GM12878 (cell line): ENCODE data around the gene GRB10. TPM values are rescaled to one million over a fixed set of nuclear protein-coding genes. Genes with fewer than 3 reads are reported as not detected.

Experiments used
- ATAC-seq: fragments of 200-7000 bp; cut with Tn5 transposase; 3 replicates; pipeline ENCODE4 v1.9.1; 2020; ENCODE audit warnings: mild to moderate bottlenecking, moderate library complexity
- BruUV-seq: library from RNA; stranded (reverse); fragments of 400-500 nt; replicated peaks from 2 replicates; lab custom pipeline; 2021; lab: Mats Ljungman, UMichigan
- CTCF ChIA-PET: fragments of 300-600 bp; sonication (Branson Sonifier 250); formaldehyde crosslinking; extraction: SDS; loops from one replicate; lab custom pipeline; 2021; ENCODE audit warnings: inconsistent platforms; lab: Yijun Ruan, JAX
- POLR2A ChIA-PET: fragments of 350-600 bp; formaldehyde crosslinking; extraction: SDS; loops from one replicate; lab custom pipeline; 2021; ENCODE audit warnings: inconsistent platforms; lab: Charles Lee
- RAD21 ChIA-PET: fragments of 300-600 bp; sonication (Branson Sonifier 250); formaldehyde crosslinking; loops from one replicate; lab custom pipeline; 2023; ENCODE audit warnings: antibody characterized with exemption; ENCODE audit not compliant: unreplicated experiment; lab: Charles Lee
- SMC1A ChIA-PET: fragments of 300-600 bp; sonication (Branson Sonifier 250); formaldehyde crosslinking; loops from one replicate; lab custom pipeline; 2023; ENCODE audit not compliant: unreplicated experiment, uncharacterized antibody; lab: Charles Lee
- DNase-seq: peaks from one replicate; pipeline ENCODE4 v3.0.0-alpha.2; 2011; ENCODE audit warnings: low read depth, low spot score
- FAIRE-seq: peaks from 3 replicates; lab custom pipeline; 2011; peaks lifted over from hg19 to GRCh38; lab: Jason Lieb, UNC
- H2AFZ ChIP-seq: 2 replicates; pipeline ENCODE4 v1.6.0; 2011; ENCODE audit warnings: low read depth, low read length, control low read depth; ENCODE audit not compliant: control insufficient read depth
- H3K27ac ChIP-seq: 2 replicates; pipeline ENCODE4 v1.5.1; 2011; ENCODE audit warnings: control low read depth; ENCODE audit not compliant: control insufficient read depth, insufficient read depth
- H3K27me3 ChIP-seq, 2 experiments: replicated peaks in 1 of 2; 2 replicates each; pipeline versions ENCODE4 v1.6.0 to v1.6.1; 2011; ENCODE audit warnings: low read length in 1 of 2; ENCODE audit not compliant: control insufficient read depth in 2 of 2, insufficient read depth in 2 of 2
- H3K36me3 ChIP-seq, 2 experiments: 2 replicates each; pipeline ENCODE4 v1.5.1; 2011; ENCODE audit warnings: low read length in 1 of 2; ENCODE audit not compliant: control insufficient read depth in 2 of 2, insufficient read depth in 2 of 2
- H3K4me1 ChIP-seq: 2 replicates; pipeline ENCODE4 v1.6.1; 2011; ENCODE audit warnings: mild to moderate bottlenecking, low read length, moderate library complexity, mixed read lengths; ENCODE audit not compliant: control insufficient read depth, insufficient read depth
- H3K4me2 ChIP-seq: 2 replicates; pipeline ENCODE4 v1.6.0; 2011; ENCODE audit warnings: control low read depth; ENCODE audit not compliant: control insufficient read depth, insufficient read depth
- H3K4me3 ChIP-seq: fragments of 200-600 bp; sonication (generic); 2 replicates; pipeline ENCODE4 v1.5.1; 2016
- H3K79me2 ChIP-seq: 2 replicates; pipeline ENCODE4 v1.6.0; 2011; ENCODE audit warnings: low read length; ENCODE audit not compliant: control insufficient read depth, insufficient read depth
- H3K9ac ChIP-seq: 2 replicates; pipeline ENCODE4 v1.8.0; 2011; ENCODE audit warnings: low read length, control low read depth, mixed read lengths; ENCODE audit not compliant: control insufficient read depth, insufficient read depth
- H3K9me3 ChIP-seq: replicated peaks from 3 replicates; pipeline ENCODE4 v1.5.1; 2011; ENCODE audit warnings: mild to moderate bottlenecking, low read length; ENCODE audit not compliant: control insufficient read depth, insufficient read depth
- H4K20me1 ChIP-seq: 2 replicates; pipeline ENCODE4 v1.6.0; 2011; ENCODE audit not compliant: control insufficient read depth, insufficient read depth
- ATF3 ChIP-seq: IDR thresholded peaks from 2 replicates; pipeline ENCODE4 v1.6.1; 2011; ENCODE audit warnings: low read depth, mild to moderate bottlenecking, low read length, moderate library complexity, borderline replicate concordance; ENCODE audit errors: extremely low read depth
- CHD2 ChIP-seq: IDR thresholded peaks from 2 replicates; pipeline ENCODE4 v1.6.1; 2011; ENCODE audit warnings: low read depth, low read length, improper control_type of control experiment, borderline replicate concordance
- HSF1 ChIP-seq: fragments of 150-350 bp; IDR thresholded peaks from 2 replicates; pipeline ENCODE4 v1.6.1; 2014; ENCODE audit warnings: mild to moderate bottlenecking, low read depth, low read length
- MEF2A ChIP-seq: IDR thresholded peaks from 2 replicates; pipeline ENCODE4 v1.6.1; 2011; ENCODE audit warnings: low read depth, mild to moderate bottlenecking, low read length, moderate library complexity; ENCODE audit not compliant: insufficient read depth
- NBN ChIP-seq: fragments of 450-650 bp; IDR thresholded peaks from 2 replicates; pipeline ENCODE4 v1.6.1; 2016
- NFYB ChIP-seq: IDR thresholded peaks from 2 replicates; pipeline ENCODE4 v1.6.1; 2011; ENCODE audit warnings: low read depth, mild to moderate bottlenecking, low read length, improper control_type of control experiment, moderate library complexity; ENCODE audit not compliant: insufficient read depth
- PBX3 ChIP-seq: IDR thresholded peaks from 2 replicates; pipeline ENCODE4 v1.6.1; 2011; ENCODE audit warnings: mild to moderate bottlenecking, low read depth, low read length, moderate library complexity; ENCODE audit not compliant: insufficient replicate concordance
- SPI1 ChIP-seq: IDR thresholded peaks from 2 replicates; pipeline ENCODE4 v1.6.1; 2011; ENCODE audit warnings: low read depth, mild to moderate bottlenecking, low read length, moderate library complexity, borderline replicate concordance; ENCODE audit not compliant: insufficient read depth
- TBL1XR1 ChIP-seq: IDR thresholded peaks from 2 replicates; pipeline ENCODE4 v1.6.1; 2012; ENCODE audit warnings: low read depth, low read length, improper control_type of control experiment
- TCF12 ChIP-seq: IDR thresholded peaks from 2 replicates; pipeline ENCODE4 v1.6.1; 2011; ENCODE audit warnings: low read depth, mild to moderate bottlenecking, low read length
- TCF3 ChIP-seq: IDR thresholded peaks from 2 replicates; pipeline ENCODE4 v1.6.1; 2012; ENCODE audit warnings: low read depth, mild to moderate bottlenecking, low read length, borderline replicate concordance; ENCODE audit not compliant: insufficient read depth
- USF2 ChIP-seq: IDR thresholded peaks from 2 replicates; pipeline ENCODE4 v1.6.1; 2011; ENCODE audit warnings: low read depth, low read length, improper control_type of control experiment, borderline replicate concordance
- ZNF687 ChIP-seq: fragments of 450-650 bp; IDR thresholded peaks from 2 replicates; pipeline ENCODE4 v1.6.1; 2017; ENCODE audit warnings: mild to moderate bottlenecking, moderate library complexity
- WGBS: methylation state at CpG from one replicate; pipeline ENCODE4 v1.1.6; 2016; ENCODE audit warnings: low lambda C conversion rate; ENCODE audit not compliant: insufficient replicate concordance, insufficient coverage; ENCODE audit errors: missing lambda C conversion rate; 5-methylcytosine and 5-hydroxymethylcytosine counted together
- in situ Hi-C: fragments of 300-500 bp; cut with MboI; formaldehyde crosslinking; loops from 9 replicates; pipeline ENCODE4 v1.14.3; 2018; ENCODE audit warnings: mixed read lengths
- intact Hi-C: fragments of 100-400 bp; cut with micrococcal nuclease; formaldehyde crosslinking; loops from one replicate; pipeline ENCODE4 v1.14.2; 2022; ENCODE audit not compliant: unreplicated experiment
- polyA plus RNA-seq, 11 experiments: library from polyadenylated mRNA; depleted of rRNA in 4 of 11; unstranded in 6 of 11; stranded (reverse) in 5 of 11; fragments of >200 nt; fragmentation: Nextera tagmentation in 4 of 11; fragmentation: Illumina TruSeq in 1 of 11; extraction: Ambion mirVana in 4 of 11; extraction: Trizol in 1 of 11; gene quantifications; 1 replicate in 1 of 11; 2 replicates in 10 of 11; pipeline versions ENCODE4 v1.2.1 to v1.2.3, GENCODE V29; 2011 to 2016; ENCODE audit warnings: inconsistent platforms in 2 of 11, missing spikeins in 2 of 11, low read depth in 1 of 11
- total RNA-seq, 4 experiments: library from RNA; depleted of rRNA in 3 of 4; stranded (reverse); fragments of >200 nt in 3 of 4; fragmentation: Illumina TruSeq in 1 of 4; extraction: Trizol in 1 of 4; gene quantifications; 2 replicates each; pipeline versions ENCODE4 v1.2.1 to v1.2.3, GENCODE V29; 2013 to 2021

GRB10 gene
- total and polyA plus RNA-seq, 10 of the 15 experiments (the other 5 are each of a cell fraction or from before 2014, with no cell fraction given), result 0.04 to 0.33 TPM; not detected in 8

GRCh38 chr7:50661345-50662040 lies 121.2 kb downstream of the GRB10 start:
- no peak for FAIRE-seq
- WGBS, result 2% methylated on average over 9 of the region's 9 CpGs
- no TSS peak for BruUV-seq
- ChIA-PET CTCF (no interaction called here), SMC1A (no interaction called here), POLR2A (no interaction called here), RAD21 (no interaction called here)
- Histone ChIP-seq H3K27me3 (peaks cover 0 to 3% of the 10 kb centered on the region in 2 experiments; a peak in 3 of 4 replicates), H3K9ac (no peak overlapping the region), H3K27ac (no peak overlapping the region), H3K36me3 (no peaks in the 10 kb centered on the region), H4K20me1 (no peaks in the 10 kb centered on the region), H2AFZ (no peak overlapping the region), H3K4me3 (no peak overlapping the region), H3K79me2 (no peaks in the 10 kb centered on the region), H3K4me1 (peaks cover 50% of the 10 kb centered on the region), H3K9me3 (no peaks in the 10 kb centered on the region; the same call in 2 of the 3 replicates), H3K4me2 (peak overlapping the region; percentile 53; the same call in 1 of the 2 replicates)
- DNase-seq, result no peak
- intact Hi-C loops, result no loop called here
- in situ Hi-C loops, result no loop called here
- ATAC-seq, result peak; percentile 34; the same call in 2 of the 3 replicates
- TF ChIP-seq ZNF687, result no peak
- no peak for TF ChIP-seq TBL1XR1
- TF ChIP-seq SPI1, result peak; percentile 34; the same call in 1 of the 2 replicates
- TF ChIP-seq TCF3, result no peak
- TF ChIP-seq NBN, result no peak
- no peak for TF ChIP-seq ATF3
- TF ChIP-seq NFYB, result no peak
- no peak for TF ChIP-seq HSF1
- no peak for TF ChIP-seq PBX3
- 0 out of 2 replicates have a peak, but pooled peaks have one; percentile 49 for TF ChIP-seq TCF12
- no peak for TF ChIP-seq USF2
- TF ChIP-seq CHD2, result no peak
- no peak for TF ChIP-seq MEF2A
